ENCODE data around the gene SP7. TPM values are rescaled to one million over a fixed set of nuclear protein-coding genes. Genes with fewer than 3 reads are reported as not detected.
"Not testable (repeated sequence)": the region's sequence is repeated elsewhere in the genome, so short reads cannot be mapped to it uniquely, and the experiment has no call there.

Gene SP7
- total and polyA plus RNA-seq, 5 donors = not detected

DNA sequence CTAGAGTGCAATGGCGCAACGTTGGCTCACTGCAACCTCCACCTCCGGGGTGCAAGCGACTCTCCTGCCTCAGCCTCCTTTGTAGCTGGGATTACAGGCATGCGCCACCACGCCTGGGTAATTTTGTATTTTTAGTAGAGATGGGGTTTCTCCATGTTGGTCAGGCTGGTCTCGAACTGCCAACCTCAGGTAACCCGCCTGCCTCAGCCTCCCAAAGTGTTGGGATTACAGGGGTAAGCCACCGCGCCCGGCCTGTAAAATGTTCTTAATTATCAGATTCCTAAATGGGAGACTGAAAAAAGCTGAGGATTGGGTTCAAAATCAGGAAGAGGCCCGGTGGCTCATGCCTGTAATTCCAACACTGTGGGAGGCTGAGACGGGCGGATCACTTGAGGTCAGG lies 38.1 kb upstream of the SP7 start:
- 89% methylated on average over 14 of the region's 14 CpGs for WGBS
- ATAC-seq; H3K4me3 ChIP-seq (ENCODE audit: low read length); H3K27ac ChIP-seq (ENCODE audit: low read length); H3K9me3 ChIP-seq (ENCODE audit: control insufficient read depth, low read length); DNase-seq; H3K27me3 ChIP-seq (ENCODE audit: control insufficient read depth, insufficient read depth); H3K4me1 ChIP-seq (ENCODE audit: control insufficient read depth, insufficient read depth, low read length); intact Hi-C loops (cut with DNase I): not testable (repeated sequence)

DNA sequence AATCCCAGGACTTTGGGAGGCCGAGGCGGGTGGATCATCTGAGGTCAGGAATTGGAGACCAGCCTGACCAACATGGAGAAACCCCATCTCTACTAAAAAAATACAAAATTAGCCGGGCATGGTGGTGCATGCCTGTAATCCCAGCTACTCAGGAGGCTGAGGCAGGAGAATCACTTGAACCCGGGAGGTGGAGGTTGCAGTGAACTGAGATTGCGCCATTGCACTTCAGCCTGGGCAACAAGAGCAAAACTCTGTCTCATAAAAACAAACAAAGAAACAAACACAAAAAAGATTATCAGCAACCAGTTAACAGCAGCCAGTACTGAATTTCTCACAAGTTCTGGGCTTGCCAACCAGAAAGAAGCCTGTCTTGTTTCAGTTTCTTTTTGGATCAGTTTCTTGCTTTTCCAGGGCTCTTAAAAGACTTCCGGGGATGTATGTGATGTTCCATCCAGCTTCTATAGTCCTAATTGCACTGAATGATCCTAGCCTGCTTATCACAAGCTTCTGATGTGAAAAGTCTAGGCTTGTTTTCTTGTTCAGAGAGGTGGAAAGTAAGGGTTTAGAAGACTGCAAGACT lies 37.5 kb upstream of the SP7 start:
- H3K27me3 ChIP-seq (ENCODE audit: control insufficient read depth, insufficient read depth); ATAC-seq; H3K9me3 ChIP-seq (ENCODE audit: control insufficient read depth, low read length); H3K4me1 ChIP-seq (ENCODE audit: control insufficient read depth, insufficient read depth, low read length); DNase-seq; intact Hi-C loops (cut with DNase I); H3K4me3 ChIP-seq (ENCODE audit: low read length): not testable (repeated sequence)
- peak overlapping the region; percentile 2 for H3K27ac ChIP-seq (ENCODE audit: low read length)
- 69% methylated on average over 6 of the region's 6 CpGs for WGBS

DNA sequence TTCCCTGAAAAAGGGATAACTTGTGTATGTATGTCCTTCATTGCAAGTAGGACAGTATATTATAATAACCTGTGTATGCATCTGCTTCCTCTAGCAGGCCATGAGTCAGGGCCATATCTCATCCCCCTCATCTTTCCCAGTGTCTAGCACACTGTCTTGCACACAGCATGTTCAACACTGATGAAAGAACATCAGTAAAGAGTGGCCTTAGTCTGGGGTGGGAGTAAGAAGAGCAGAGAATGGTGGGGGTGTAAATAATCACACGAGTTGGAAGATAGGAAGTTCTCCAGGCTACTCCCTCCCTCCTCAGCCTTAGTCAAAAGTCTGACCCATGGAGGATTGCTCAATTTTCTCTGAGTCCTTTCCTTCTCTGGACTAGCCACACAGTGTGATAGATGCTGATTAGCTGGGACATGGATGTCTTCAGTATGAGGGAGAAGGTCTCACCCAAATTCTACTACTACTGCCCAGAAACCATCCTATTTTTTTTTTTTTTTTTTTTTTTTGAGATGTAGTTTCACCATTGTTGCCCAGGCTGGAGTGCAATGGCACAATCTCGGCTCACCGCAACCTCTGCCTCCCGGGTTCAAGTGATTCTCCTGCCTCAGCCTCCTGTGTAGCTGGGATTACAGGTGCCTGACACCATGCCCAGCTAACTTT lies 29.2 kb upstream of the SP7 start:
- peak; percentile 70 to 78 for ATAC-seq
- H3K27ac ChIP-seq (ENCODE audit: low read length) = peak overlapping the region; percentile 35
- WGBS = 66% methylated on average over 4 of the region's 4 CpGs

DNA sequence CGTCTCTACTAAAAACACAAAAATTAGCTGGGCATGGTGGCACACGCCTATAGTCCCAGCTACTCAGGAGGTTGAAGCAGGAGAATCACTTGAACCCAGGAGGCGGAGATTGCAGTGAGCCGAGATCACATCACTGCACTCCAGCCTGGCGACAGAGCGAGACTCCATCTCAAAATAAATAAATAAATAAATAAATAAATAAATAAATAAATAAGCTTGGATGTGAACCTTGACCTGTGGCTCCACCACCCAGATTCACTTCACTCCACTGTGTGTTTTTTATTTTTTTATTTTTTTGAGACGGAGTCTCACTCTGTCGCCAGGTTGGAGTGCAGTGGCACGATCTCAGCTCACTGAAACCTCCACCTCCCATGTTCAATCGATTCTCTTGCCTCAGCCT lies 25.5 kb upstream of the SP7 start:
- H3K4me1 ChIP-seq (ENCODE audit: control insufficient read depth, insufficient read depth, low read length); DNase-seq; H3K9me3 ChIP-seq (ENCODE audit: control insufficient read depth, low read length); intact Hi-C loops (cut with DNase I); H3K27me3 ChIP-seq (ENCODE audit: control insufficient read depth, insufficient read depth); ATAC-seq; H3K27ac ChIP-seq (ENCODE audit: low read length); H3K4me3 ChIP-seq (ENCODE audit: low read length): not testable (repeated sequence)
- 94% methylated on average over 10 of the region's 10 CpGs for WGBS

More for the DNA sequence above, 29.2 kb upstream of the SP7 start:
- no peak for DNase-seq
- Histone ChIP-seq H3K4me1 (ENCODE audit: control insufficient read depth, insufficient read depth, low read length) (no peaks in the 10 kb centered on the region), H3K9me3 (ENCODE audit: control insufficient read depth, low read length) (no peaks in the 10 kb centered on the region), H3K27me3 (ENCODE audit: control insufficient read depth, insufficient read depth) (no peaks in the 10 kb centered on the region), H3K4me3 (ENCODE audit: low read length) (no peak overlapping the region)
- intact Hi-C loops (cut with DNase I) = no loop called here

DNA sequence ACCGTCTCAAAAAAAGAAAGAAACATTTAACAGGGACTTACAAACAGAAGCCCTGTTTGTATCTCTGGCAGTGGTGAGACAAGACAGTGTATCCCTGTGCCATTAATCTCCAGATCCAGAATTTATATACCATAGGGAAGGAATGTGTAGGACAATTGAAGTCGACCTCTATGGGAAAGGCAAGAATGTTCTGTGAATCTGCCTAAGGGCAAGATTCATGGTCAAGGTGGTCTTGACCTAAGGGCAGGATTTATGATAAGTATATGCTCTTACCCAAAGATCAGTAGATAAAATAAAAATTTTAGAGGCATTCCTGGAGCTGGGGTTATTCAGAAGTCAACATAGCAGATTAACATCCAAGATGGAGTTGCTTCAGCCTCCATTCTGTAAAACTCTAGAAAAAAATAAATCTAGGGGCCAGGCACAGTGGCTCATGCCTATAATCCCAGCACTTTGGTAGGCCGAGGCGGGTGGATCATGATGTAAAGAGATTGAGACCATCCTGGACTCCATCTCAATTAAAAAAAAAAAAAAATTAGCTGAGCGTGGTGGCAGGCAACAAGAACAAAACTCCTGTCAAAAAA lies 22.8 kb upstream of the SP7 start:
- no peaks in the 10 kb centered on the region for H3K4me1 ChIP-seq (ENCODE audit: control insufficient read depth, insufficient read depth, low read length)
- H3K27ac ChIP-seq (ENCODE audit: low read length) = no peak overlapping the region
- H3K27me3 ChIP-seq (ENCODE audit: control insufficient read depth, insufficient read depth) = no peaks in the 10 kb centered on the region
- 84% methylated on average over 5 of the region's 5 CpGs for WGBS
- no peak for DNase-seq
- intact Hi-C loops (cut with DNase I) = no loop called here
- no peak for ATAC-seq
- H3K9me3 ChIP-seq (ENCODE audit: control insufficient read depth, low read length) = no peaks in the 10 kb centered on the region
- no peak overlapping the region for H3K4me3 ChIP-seq (ENCODE audit: low read length)

DNA sequence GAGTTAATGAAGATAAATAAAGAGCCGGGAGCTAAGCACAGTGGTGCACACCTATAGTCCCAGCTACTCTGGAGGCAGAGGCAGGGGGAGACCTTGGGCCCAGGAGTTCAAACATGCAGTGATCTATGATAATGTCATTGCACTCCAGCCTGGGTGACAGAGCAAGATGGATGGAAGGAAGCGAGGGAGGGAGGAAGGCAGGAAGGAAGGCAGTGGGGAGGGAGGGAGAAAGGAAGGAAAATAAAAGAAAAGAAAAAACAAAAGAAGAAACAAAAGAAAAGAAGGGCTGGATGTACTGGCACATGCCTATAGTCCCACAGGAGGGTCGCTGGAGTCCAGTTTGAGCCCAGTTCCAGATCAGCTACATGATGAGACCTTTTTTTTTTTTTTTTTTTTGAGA lies 19.0 kb upstream of the SP7 start:
- intact Hi-C loops (cut with DNase I) = loop anchor here in 1 of 4 donors (2.0 kb wide), 1 partner anchor 70 kb away; no protein-coding TSS in a partner anchor
- no peak for DNase-seq
- Histone ChIP-seq H3K9me3 (ENCODE audit: control insufficient read depth, low read length) (no peaks in the 10 kb centered on the region), H3K27ac (ENCODE audit: low read length) (no peak overlapping the region), H3K4me3 (ENCODE audit: low read length) (no peak overlapping the region), H3K4me1 (ENCODE audit: control insufficient read depth, insufficient read depth, low read length) (no peaks in the 10 kb centered on the region), H3K27me3 (ENCODE audit: control insufficient read depth, insufficient read depth) (no peaks in the 10 kb centered on the region)
- WGBS = 58% methylated on average over 3 of the region's 3 CpGs
- ATAC-seq = no peak

DNA sequence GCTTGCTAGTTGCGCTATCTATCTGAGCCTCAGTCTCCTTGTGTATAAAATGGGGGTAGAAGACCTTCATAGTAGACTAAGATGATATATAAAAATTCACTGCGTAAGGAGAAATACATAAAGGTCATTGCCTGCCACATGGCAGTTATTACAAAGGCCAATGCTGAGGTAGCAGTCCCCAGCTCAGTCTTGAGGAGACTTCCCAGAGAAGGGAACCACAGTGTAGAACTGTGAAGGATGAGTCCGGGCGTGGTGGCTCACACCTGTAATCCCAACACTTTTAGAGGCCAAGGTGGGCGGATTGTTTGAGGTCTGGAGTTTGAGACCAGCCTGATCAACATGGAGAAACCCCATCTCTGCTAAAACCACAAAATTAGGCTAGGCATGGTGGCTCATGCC lies 17.1 kb upstream of the SP7 start:
- H3K4me3 ChIP-seq (ENCODE audit: low read length) = no peak overlapping the region
- no peaks in the 10 kb centered on the region for H3K27me3 ChIP-seq (ENCODE audit: control insufficient read depth, insufficient read depth)
- DNase-seq (no peak), ATAC-seq (peak in 1 of 2 donors; percentile 30)
- intact Hi-C loops (cut with DNase I) = loop anchor here in 3 of 4 donors (2.0 to 5.0 kb wide), 3 partner anchors 68 to 159 kb away; partner anchors contain the start of gene NPFF (in 1 of the 3)
- no peaks in the 10 kb centered on the region for H3K9me3 ChIP-seq (ENCODE audit: control insufficient read depth, low read length)
- H3K4me1 ChIP-seq (ENCODE audit: control insufficient read depth, insufficient read depth, low read length) = no peaks in the 10 kb centered on the region
- WGBS = 85% methylated on average over 5 of the region's 5 CpGs
- no peak overlapping the region for H3K27ac ChIP-seq (ENCODE audit: low read length)

DNA sequence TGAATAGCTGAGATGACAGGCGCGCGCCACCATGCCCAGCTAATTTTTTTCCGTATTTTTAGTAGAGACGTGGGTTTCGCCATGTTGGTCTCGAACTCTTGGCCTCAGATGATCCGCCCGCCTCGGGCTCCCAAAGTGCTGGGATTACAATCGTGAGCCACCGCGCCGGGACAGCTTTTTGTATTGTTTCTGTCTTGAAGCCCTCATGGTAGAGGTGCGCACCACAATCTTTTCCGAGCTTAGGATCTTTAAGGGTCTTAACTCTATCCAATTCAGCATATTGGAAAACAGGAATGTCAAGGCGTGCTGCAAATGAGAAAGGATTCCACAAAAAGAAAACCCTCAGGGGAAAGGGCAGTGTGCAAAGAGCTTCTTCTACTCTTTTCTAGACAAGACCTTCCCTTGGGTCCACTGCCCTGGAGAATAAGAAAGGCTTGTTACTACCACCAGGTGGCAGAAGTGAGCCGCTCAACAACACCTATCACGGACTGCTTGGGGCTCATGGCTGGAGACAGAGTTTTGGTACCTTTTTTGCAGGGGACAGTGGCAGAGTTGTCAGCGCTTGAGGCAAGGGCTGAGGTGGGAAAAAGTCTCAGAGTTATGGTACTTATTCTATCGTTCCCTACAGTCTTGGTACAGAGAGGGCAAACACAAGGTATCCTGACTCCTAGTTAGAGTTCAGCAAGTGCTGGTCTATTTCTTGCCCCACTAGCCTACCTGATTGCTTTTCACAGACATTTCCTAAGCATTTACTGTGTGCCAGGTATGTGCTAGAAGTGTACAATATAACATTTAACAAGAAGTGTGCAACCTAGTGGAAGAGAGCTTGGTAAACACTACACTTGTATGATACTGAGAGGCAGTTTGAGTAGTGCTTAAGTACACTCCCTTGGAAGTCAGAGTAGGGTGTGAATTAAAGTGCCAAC lies 16.4 kb upstream of the SP7 start:
- DNase-seq = peak; percentile 75 to 85 (median 83)
- Histone ChIP-seq H3K27ac (ENCODE audit: low read length) (no peak overlapping the region), H3K27me3 (ENCODE audit: control insufficient read depth, insufficient read depth) (no peaks in the 10 kb centered on the region), H3K9me3 (ENCODE audit: control insufficient read depth, low read length) (no peaks in the 10 kb centered on the region), H3K4me3 (ENCODE audit: low read length) (no peak overlapping the region), H3K4me1 (ENCODE audit: control insufficient read depth, insufficient read depth, low read length) (no peaks in the 10 kb centered on the region)
- intact Hi-C loops (cut with DNase I) = loop anchor here (1.0 to 5.0 kb wide), 4 partner anchors 68 to 160 kb away; partner anchors contain the start of gene NPFF (in 1 of the 4)
- WGBS = 61% methylated on average over 21 of the region's 21 CpGs
- peak; percentile 94 to 95 for ATAC-seq

DNA sequence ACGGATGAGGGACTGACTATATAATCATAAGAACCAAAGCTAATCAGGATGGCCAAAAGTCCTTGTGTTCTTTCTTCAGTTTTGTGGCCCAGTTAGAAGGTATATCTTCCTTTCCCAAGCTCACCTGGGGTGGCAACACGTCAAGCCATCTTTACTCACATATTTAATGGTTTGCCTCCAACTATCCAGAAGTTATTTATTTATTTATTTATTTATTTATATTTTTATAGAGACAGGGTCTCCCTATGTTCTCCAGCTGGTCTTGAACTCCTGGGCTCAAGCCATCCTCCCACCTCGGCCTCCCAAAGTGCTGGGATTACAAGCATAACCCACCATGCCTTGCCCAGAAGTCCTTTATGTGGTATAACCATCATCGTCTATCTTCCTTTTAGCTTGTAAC lies 11.8 kb upstream of the SP7 start:
- ATAC-seq = no peak
- WGBS = 91% methylated on average over 4 of the region's 4 CpGs

DNA sequence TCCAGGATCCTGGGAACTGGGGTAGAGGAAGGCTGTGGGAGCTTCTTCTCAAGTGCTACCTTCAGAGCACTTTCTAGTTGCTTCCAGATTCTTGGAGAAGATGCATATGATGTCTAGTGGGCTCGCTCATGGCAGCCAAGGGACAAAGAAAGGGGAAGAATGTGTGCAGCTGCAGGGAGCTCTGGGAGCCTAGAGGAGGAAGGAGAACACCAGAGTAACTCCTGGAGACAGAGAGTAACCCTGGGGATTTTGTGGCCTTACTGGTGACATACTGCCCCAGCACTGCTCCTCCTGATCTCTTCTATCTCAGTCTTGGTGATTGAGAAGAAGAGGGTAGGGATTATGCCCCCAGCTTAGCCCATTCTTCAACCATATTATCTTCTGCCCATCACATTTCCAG lies 10.3 kb upstream of the SP7 start:
- Histone ChIP-seq H3K4me3 (ENCODE audit: low read length) (no peak overlapping the region), H3K9me3 (ENCODE audit: control insufficient read depth, low read length) (no peaks in the 10 kb centered on the region), H3K27ac (ENCODE audit: low read length) (no peak overlapping the region), H3K4me1 (ENCODE audit: control insufficient read depth, insufficient read depth, low read length) (no peaks in the 10 kb centered on the region), H3K27me3 (ENCODE audit: control insufficient read depth, insufficient read depth) (no peaks in the 10 kb centered on the region)
- ATAC-seq = no peak
- intact Hi-C loops (cut with DNase I) = loop anchor here in 1 of 4 donors (5.0 kb wide), 1 partner anchor 166 kb away; no protein-coding TSS in a partner anchor
- WGBS = 78% methylated on average over 1 of the region's 1 CpG
- DNase-seq = no peak

More for the DNA sequence above, 11.8 kb upstream of the SP7 start:
- no peaks in the 10 kb centered on the region for H3K4me1 ChIP-seq (ENCODE audit: control insufficient read depth, insufficient read depth, low read length)
- no peak overlapping the region for H3K27ac ChIP-seq (ENCODE audit: low read length)
- no peak overlapping the region for H3K4me3 ChIP-seq (ENCODE audit: low read length)
- no peaks in the 10 kb centered on the region for H3K27me3 ChIP-seq (ENCODE audit: control insufficient read depth, insufficient read depth)
- intact Hi-C loops (cut with DNase I) = loop anchor here in 1 of 4 donors (5.0 kb wide), 1 partner anchor 164 kb away; no protein-coding TSS in a partner anchor
- DNase-seq = no peak
- no peaks in the 10 kb centered on the region for H3K9me3 ChIP-seq (ENCODE audit: control insufficient read depth, low read length)

All from right cardiac atrium (tissue), 5 donors.